AG04449 (cell line): ENCODE data around the gene PRKN.

ENCODE experiments used
- CTCF ChIA-PET: fragments of 350-600 bp; formaldehyde crosslinking; extraction: SDS; loops from one replicate; lab custom pipeline; 2021; ENCODE audit warnings: antibody characterized with exemption; lab: Yijun Ruan, JAX
- POLR2A ChIA-PET: fragments of 400-600, 350-600 bp; formaldehyde crosslinking; extraction: SDS; loops from one replicate; lab custom pipeline; 2020; ENCODE audit warnings: antibody characterized with exemption, inconsistent platforms; lab: Yijun Ruan, JAX
- DNase-seq: peaks from one replicate; pipeline ENCODE4 v3.0.0-alpha.2; 2010; ENCODE audit warnings: low read depth, low spot score
- H3K4me3 ChIP-seq: 2 replicates; pipeline ENCODE4 v1.5.1; 2011; ENCODE audit warnings: low read depth, mild to moderate bottlenecking, control low read depth, low read length
- CTCF ChIP-seq: IDR thresholded peaks from one replicate; pipeline ENCODE4 v1.5.1; 2011; ENCODE audit warnings: mild to moderate bottlenecking, moderate library complexity, low read length, control low read depth, inconsistent platforms; ENCODE audit not compliant: insufficient read depth; ENCODE audit errors: missing control alignments

PRKN gene

GRCh38 chr6:161410076-161410475 is 1317.5 kb downstream of the PRKN start:
- no peak for TF ChIP-seq CTCF

GRCh38 chr6:161409353-161409752 is 1318.2 kb downstream of the PRKN start:
- TF ChIP-seq CTCF = no peak

More at GRCh38 chr6:161410076-161410475, 1317.5 kb downstream of the PRKN start:
- no peak overlapping the region for H3K4me3 ChIP-seq
- no peak for DNase-seq
- ChIA-PET POLR2A (no interaction called here), CTCF (interaction anchor here (2.0 kb wide), 1 partner anchor 9 kb away, joined by 9 read pairs; no protein-coding TSS in a partner anchor)

GRCh38 chr6:161408041-161408440 is 1319.5 kb downstream of the PRKN start:
- ChIA-PET POLR2A (no interaction called here), CTCF (interaction anchor here (7.0 to 7.5 kb wide), 2 partner anchors 9 to 14 kb away, joined by 39 to 45 read pairs; no protein-coding TSS in a partner anchor)
- no peak for DNase-seq
- TF ChIP-seq CTCF = no peak
- no peak overlapping the region for H3K4me3 ChIP-seq

More at GRCh38 chr6:161409353-161409752, 1318.2 kb downstream of the PRKN start:
- no peak overlapping the region for H3K4me3 ChIP-seq
- no peak for DNase-seq
- CTCF ChIA-PET = interaction anchor here (2.0 kb wide), 1 partner anchor 9 kb away, joined by 9 read pairs; no protein-coding TSS in a partner anchor
- POLR2A ChIA-PET = no interaction called here

- ChIA-PET POLR2A (interaction anchor here (1.3 kb wide), 1 partner anchor 10 kb away, joined by 7 read pairs; no protein-coding TSS in a partner anchor), CTCF (interaction anchor here (7.0 to 7.5 kb wide), 2 partner anchors 10 to 14 kb away, joined by 39 to 45 read pairs; no protein-coding TSS in a partner anchor)
- DNase-seq = no peak
- TF ChIP-seq CTCF = no peak
- H3K4me3 ChIP-seq = no peak overlapping the region
These were observed 1320.0 kb downstream of the PRKN start for GRCh38 chr6:161407581-161407980.

- DNase-seq = no peak
- POLR2A ChIA-PET = interaction anchor here (0.8 to 1.3 kb wide), 2 partner anchors 11 to 13 kb away, joined by 3 to 7 read pairs; no protein-coding TSS in a partner anchor
- no peak overlapping the region for H3K4me3 ChIP-seq
- CTCF ChIA-PET = interaction anchor here (7.0 to 7.5 kb wide), 2 partner anchors 10 to 14 kb away, joined by 39 to 45 read pairs; no protein-coding TSS in a partner anchor
- TF ChIP-seq CTCF = no peak
These were observed 1320.5 kb downstream of the PRKN start for GRCh38 chr6:161407115-161407514.

- DNase-seq = peak; percentile 44
- TF ChIP-seq CTCF = no peak
- ChIA-PET POLR2A (interaction anchor here (0.8 to 1.3 kb wide), 2 partner anchors 11 to 12 kb away, joined by 3 to 7 read pairs; no protein-coding TSS in a partner anchor), CTCF (interaction anchor here (7.0 to 7.5 kb wide), 2 partner anchors 11 to 13 kb away, joined by 39 to 45 read pairs; no protein-coding TSS in a partner anchor)
- no peak overlapping the region for H3K4me3 ChIP-seq
These were observed 1320.9 kb downstream of the PRKN start for GRCh38 chr6:161406646-161407045.
